ENCODE measurements around the gene PFDN6.

The PFDN6 gene

GRCh38 chr6:33295621-33296369, 6.4 kb downstream of the PFDN6 start:
- DNase-seq (ENCODE audit: low read depth in 2 of 2): no peak

DNA sequence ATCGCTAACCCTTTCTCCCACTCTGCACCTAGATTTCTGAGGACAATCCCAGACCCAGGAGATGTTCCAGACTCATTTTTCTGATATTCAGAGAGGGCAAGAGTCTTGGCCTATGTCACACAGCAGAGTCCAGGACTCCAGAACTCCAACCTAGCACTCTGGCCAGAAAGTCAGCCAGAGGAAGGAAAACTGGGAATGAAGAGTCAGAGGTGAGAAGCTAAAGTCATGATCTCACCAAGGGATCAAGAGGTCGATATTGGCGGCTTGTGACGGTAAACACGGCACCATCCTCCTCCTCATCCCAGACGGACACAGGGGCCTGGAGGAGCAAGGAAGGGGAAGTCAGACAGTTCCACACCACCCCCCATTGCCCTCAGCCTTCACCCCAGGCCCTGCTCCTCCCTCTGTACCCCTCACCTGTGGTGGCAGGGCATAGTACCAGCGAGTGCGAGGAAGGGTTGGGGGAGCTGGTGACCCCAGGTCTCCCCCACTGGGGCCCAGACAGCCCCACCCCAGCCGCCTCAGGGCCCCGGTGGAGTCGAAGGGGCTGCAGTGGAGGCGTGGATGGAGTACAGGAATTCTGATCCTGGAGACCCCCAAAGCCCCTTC, 7.5 kb downstream of the PFDN6 start:
- DNase-seq (ENCODE audit: low read depth in 2 of 2): no peak

DNA sequence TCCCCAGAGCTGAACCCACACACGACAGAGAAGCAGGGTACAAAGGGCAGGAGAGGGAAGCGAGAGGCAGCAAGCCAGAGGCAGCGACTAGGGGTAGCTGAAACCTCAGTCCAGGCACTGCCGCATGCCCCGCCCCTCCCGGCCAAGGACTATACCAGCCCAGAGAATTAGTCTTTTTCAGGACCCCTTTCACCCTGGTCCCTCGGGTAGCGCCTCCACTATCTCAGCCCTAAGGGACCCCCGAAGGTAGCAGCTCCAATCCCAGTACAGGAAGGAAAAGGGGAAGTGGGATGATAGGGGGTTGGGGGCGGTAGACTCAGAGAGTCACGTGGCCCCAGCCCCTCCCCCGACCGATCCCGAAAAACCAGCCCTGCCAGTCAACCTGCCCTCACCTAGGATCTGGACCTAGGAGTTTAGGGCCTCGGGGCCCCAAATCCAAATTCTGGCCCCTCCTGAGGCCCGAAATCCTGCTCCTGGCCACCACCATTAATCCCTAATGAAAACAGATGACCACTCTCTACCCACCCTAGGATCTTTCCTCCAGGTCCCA, 8.1 kb downstream of the PFDN6 start:
- DNase-seq (ENCODE audit: low read depth in 2 of 2): no peak

DNA sequence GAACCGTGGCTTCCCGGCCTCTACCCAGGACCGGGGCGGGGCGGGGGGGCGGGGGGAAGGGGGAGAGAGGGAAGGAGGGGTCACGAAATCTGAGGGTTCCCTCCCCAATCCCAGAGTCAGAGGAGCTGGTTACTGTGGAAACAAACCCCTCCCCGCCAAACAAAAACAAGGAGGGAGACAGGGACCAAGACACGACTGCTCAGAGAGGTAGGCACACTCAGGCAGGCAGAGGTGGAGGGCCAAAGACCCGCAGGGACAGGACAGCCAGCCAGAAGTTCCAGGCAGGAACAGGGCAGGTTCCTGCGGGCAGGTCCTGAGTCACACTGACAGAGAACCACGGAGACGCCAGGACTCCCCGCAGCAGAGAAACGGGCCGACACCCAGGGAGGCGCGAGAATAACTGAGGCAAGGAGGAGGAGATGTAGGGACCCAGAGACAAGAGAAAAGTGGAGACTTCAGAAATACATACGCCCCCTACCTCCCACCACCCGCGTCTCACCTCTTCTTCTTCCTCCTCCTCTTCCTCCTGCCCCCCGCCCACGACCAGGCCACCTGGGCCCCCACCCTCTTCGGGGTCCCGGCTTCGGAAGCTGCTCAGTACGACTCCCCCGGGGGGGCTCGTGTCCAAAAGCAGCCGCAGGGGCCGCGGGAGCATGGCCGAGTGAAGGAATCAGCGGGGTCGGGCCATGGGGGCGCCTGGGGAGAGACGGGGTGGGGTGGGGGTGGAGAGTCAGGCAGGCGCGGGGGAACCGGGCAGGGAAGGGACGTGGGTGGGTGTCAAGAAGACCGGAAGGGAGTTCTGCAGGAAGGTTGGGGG, 8.8 kb downstream of the PFDN6 start:
- peak; percentile 55 to 66 for DNase-seq (ENCODE audit: low read depth in 2 of 2)

GRCh38 chr6:33298773-33299236, 9.4 kb downstream of the PFDN6 start, which contains the start of gene RGL2:
Gene RGL2 (minus strand): TSS chr6:33298942. CDS start chr6:33298610, 332 bp downstream.
- DNase-seq (ENCODE audit: low read depth in 2 of 2): no peak

- peak; percentile 91 to 92 for DNase-seq (ENCODE audit: low read depth in 2 of 2)
These were observed 10.0 kb downstream of the PFDN6 start for GRCh38 chr6:33299237-33299944.

GRCh38 chr6:33301877-33302276, 12.5 kb downstream of the PFDN6 start:
- no peak for DNase-seq (ENCODE audit: low read depth in 2 of 2)

DNA sequence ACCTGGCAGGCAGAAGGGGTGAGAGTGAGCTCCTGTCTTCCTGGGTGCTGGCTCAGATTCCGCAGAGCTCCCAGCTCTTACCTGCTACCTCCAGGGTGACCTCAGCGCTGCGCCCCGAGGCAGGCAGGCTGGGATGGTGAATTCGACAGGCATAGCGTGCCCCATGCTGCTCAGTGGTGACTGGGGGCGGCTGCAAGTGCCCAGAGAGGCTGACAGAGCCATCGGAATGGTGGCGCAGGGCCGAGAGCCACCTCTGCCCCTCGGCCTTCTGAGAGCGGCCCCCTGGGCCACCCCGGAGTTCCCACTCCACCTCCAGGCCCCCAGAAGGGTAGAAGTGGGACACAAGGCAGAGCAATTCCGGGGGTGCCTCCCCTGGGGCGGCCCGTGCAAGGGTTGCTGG, 14.8 kb downstream of the PFDN6 start:
- no peak for DNase-seq (ENCODE audit: low read depth in 2 of 2)

DNA sequence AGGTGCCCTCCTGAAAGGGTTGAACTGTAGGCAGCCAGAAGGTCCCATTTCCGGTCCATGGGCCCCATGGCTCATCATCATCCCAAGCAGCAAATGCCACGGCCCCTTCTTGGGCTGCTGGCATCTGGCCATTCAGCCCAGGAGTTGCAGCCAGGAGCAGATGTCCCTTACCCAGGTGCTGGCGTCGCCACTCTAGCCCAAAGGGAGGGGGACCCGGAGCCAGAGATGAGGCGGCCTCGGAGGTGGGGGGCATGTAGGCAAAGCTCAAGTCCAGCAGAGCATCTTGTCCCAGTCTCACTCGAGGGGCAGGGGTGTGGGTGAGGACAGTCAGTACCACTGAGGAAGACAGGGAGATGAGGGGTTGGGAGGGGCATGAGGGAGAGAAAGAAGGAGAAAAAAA, 15.7 kb downstream of the PFDN6 start:
- no peak for DNase-seq (ENCODE audit: low read depth in 2 of 2)

DNA sequence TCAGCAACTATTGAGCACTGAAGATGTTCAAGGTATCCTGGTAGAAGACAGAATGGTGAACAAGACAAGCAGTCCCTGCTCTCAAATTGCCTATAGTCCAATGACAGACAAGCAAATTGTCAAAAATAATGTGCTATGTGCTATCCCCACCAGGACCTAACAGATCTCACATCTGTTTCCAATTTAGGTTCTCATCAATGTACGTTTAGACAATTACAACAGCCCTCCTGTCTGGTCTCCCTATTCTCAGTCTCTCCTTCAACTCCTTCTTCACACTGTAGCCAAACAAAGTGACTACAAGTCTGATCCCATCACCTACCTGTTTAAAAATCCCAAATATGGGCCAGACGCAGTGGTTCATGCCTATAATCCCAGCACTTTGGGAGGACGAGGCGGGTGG, 17.0 kb downstream of the PFDN6 start:
- no peak for DNase-seq (ENCODE audit: low read depth in 2 of 2)

DNA sequence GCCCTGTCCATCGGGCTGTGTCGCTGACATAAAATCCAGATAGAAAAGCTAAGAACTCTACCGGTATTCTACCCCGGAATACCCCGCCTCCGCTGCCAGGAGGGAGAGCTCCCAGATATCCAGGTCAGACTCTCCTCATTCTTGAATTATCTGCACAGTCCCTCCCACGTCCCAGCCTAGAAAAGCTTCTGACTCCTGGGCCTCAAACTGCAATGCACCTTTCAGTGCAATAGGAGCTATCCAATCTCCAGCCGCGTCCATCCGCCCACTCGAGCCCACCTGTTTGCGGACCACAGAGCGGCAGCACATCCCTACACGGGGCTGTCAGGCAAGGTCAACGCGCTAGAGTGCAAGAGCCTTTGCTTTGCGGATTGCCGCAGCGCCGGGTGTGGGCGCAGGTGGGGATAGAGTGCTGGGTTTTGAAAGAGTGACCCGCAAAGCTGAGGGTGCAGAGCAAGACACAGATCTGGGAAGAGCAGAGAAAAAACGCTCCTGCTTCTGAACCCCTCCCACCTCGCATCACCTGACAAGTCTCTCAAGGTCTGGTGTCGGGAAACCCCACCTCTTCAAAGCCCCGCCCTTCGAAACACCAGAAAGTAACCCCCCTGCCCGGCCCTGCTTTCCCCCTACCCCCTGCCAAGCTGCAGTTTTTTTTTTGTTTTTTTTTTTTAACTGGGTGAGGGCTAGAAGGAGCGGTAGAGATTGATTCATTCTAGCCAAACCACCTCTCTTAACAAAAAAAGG, 23.1 kb downstream of the PFDN6 start:
- DNase-seq (ENCODE audit: low read depth in 2 of 2): peak; percentile 63 to 77

GRCh38 chr6:33313105-33313708, 23.8 kb downstream of the PFDN6 start:
- no peak for DNase-seq (ENCODE audit: low read depth in 2 of 2)

DNA sequence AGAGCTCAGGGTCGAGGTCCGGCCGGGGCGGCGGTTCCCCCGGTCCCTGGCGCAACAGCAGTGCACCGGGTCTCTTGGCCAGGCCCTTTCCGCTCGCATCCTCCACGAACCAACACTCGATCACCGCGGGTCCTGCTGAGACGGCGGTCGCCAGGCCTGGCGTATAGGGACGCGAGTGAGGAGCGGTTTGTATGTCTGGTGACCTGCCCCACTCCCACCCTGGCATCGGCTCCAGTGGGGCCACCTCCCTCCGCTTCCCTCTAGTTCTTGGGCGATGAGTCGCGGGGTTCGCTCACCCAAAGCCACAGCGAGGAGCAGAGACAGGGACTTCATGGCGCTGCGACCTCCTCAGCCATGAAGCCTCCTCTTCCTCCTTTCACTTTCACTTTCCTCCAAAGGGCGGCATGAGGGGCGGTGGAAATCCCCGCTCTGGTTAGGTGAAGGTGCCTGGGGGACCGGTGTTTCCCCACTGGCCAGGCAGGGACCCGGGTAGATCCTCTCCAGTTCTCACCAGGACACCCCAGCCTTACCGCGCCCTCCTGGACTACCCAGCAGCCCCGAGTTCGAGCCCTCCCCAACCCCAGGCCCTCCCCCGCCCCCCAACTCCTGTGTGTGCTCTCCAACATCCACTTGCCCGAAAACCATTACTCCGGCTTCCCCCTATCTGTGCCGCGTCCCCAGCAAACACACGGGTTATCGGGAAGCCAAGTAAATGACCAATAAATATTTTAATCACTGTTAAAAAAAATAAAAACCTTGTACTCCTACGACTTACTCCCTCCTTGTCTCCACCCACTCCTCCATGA, 24.5 kb downstream of the PFDN6 start, which contains the start of gene TAPBP:
Gene TAPBP (minus strand): TSS at position 370 of the 806 bp plus-strand sequence. CDS start 37 bp downstream, at position 333.
- peak; percentile 70 to 76 for DNase-seq (ENCODE audit: low read depth in 2 of 2)

DNA sequence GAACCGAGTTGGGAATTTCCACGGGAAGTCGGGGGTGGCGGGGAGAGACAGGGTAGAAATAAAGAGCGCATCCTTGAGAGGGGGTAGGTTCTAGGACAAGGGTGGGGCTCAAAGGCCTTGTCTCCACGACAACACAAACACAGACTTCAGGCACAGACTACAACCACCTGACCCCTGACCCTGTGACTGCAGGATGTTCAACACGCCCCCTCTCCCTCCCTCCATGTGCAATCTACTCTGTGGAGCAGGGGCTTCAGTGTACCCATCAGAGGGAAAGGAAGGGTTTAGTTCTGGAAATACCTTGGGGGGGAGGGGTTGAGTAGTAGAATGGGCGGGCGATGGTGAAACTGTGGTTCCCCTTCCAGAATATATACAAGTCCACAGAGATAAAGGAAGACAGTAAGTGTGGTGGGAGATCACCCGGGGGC, 25.1 kb downstream of the PFDN6 start:
- peak in 1 of 2 donors; percentile 46 for DNase-seq (ENCODE audit: low read depth in 2 of 2)

GRCh38 chr6:33314943-33315792, 25.8 kb downstream of the PFDN6 start:
- no peak for DNase-seq (ENCODE audit: low read depth in 2 of 2)

GRCh38 chr6:33315793-33316602, 26.6 kb downstream of the PFDN6 start:
- DNase-seq (ENCODE audit: low read depth in 2 of 2): no peak

GRCh38 chr6:33316603-33317418, 27.4 kb downstream of the PFDN6 start:
- DNase-seq (ENCODE audit: low read depth in 2 of 2): no peak

All from stimulated activated CD4-positive, alpha-beta T cell treated with anti-CD3 and anti-CD28 coated beads, Interleukin-15, amount 100 ng/mL, for 48 hours (primary cell).